Stomach smooth muscle (tissue), 2 donors: Measurements from ENCODE around the gene CRYBG3.

Experiments used
- H3K27ac ChIP-seq: one replicate; pipeline ENCODE4 v1.7.0; 2013; ENCODE audit warnings: mild to moderate bottlenecking, low read length, inconsistent platforms
- H3K27me3 ChIP-seq, 2 donors: one replicate each; pipeline ENCODE4 v1.7.0; 2013; ENCODE audit warnings: low read length in 2 of 2; ENCODE audit not compliant: insufficient read depth in 2 of 2, control insufficient read depth in 1 of 2
- H3K36me3 ChIP-seq, 2 donors: one replicate each; pipeline ENCODE4 v1.7.0; 2013; ENCODE audit warnings: low read length in 2 of 2; ENCODE audit not compliant: control insufficient read depth in 2 of 2, insufficient read depth in 2 of 2
- H3K4me1 ChIP-seq: one replicate; pipeline ENCODE4 v1.7.0; 2013; ENCODE audit warnings: low read length; ENCODE audit not compliant: control insufficient read depth, insufficient read depth
- H3K4me3 ChIP-seq, 2 donors: one replicate each; pipeline ENCODE4 v1.7.0; 2013; ENCODE audit warnings: low read length in 2 of 2
- H3K9ac ChIP-seq, 2 donors: one replicate each; pipeline ENCODE4 v1.7.0; 2013; ENCODE audit warnings: low read length in 2 of 2, mild to moderate bottlenecking in 1 of 2
- H3K9me3 ChIP-seq, 2 donors: one replicate each; pipeline ENCODE4 v1.7.0; 2013; ENCODE audit warnings: low read length in 2 of 2; ENCODE audit not compliant: control insufficient read depth in 2 of 2
- donor health status: healthy.
- donor health status: Pancreatic carcinoma.

Gene CRYBG3

GRCh38 chr3:97957617-97958311, 136.0 kb downstream of the CRYBG3 start:
- no peaks in the 10 kb centered on the region for H3K9me3 ChIP-seq
- H3K4me1 ChIP-seq: peaks cover 5% of the 10 kb centered on the region
- H3K4me3 ChIP-seq: no peak overlapping the region
- H3K9ac ChIP-seq: no peak overlapping the region
- H3K27me3 ChIP-seq: no peaks in the 10 kb centered on the region
- no peak overlapping the region for H3K27ac ChIP-seq
- peaks cover 11 to 16% of the 10 kb centered on the region in 2 donors for H3K36me3 ChIP-seq

GRCh38 chr3:97958396-97958795, 136.6 kb downstream of the CRYBG3 start:
- Histone ChIP-seq H3K27ac (peak overlapping the region; percentile 31), H3K9me3 (no peaks in the 10 kb centered on the region), H3K9ac (no peak overlapping the region), H3K27me3 (no peaks in the 10 kb centered on the region), H3K36me3 (peaks cover 6 to 15% of the 10 kb centered on the region in 2 donors), H3K4me1 (peaks cover 5% of the 10 kb centered on the region), H3K4me3 (no peak overlapping the region)

- no peaks in the 10 kb centered on the region for H3K9me3 ChIP-seq
- peaks cover 5% of the 10 kb centered on the region for H3K4me1 ChIP-seq
- no peak overlapping the region for H3K4me3 ChIP-seq
- no peaks in the 10 kb centered on the region for H3K27me3 ChIP-seq
- peak overlapping the region; percentile 31 for H3K27ac ChIP-seq
- no peak overlapping the region for H3K9ac ChIP-seq
- peaks cover 4 to 18% of the 10 kb centered on the region in 2 donors for H3K36me3 ChIP-seq
Observed at GRCh38 chr3:97958796-97959195, 137.0 kb downstream of the CRYBG3 start.

GRCh38 chr3:97959872-97960271, 138.1 kb downstream of the CRYBG3 start:
- H3K9me3 ChIP-seq: no peaks in the 10 kb centered on the region
- H3K36me3 ChIP-seq: peaks cover 4 to 11% of the 10 kb centered on the region in 2 donors
- H3K9ac ChIP-seq: no peak overlapping the region
- peaks cover 5% of the 10 kb centered on the region for H3K4me1 ChIP-seq
- no peak overlapping the region for H3K4me3 ChIP-seq
- no peak overlapping the region for H3K27ac ChIP-seq
- H3K27me3 ChIP-seq: no peaks in the 10 kb centered on the region

- Histone ChIP-seq H3K36me3 (peaks cover 4 to 10% of the 10 kb centered on the region in 2 donors), H3K4me3 (no peak overlapping the region), H3K9me3 (no peaks in the 10 kb centered on the region), H3K9ac (no peak overlapping the region), H3K27ac (no peak overlapping the region), H3K27me3 (no peaks in the 10 kb centered on the region), H3K4me1 (peaks cover 5% of the 10 kb centered on the region)
Observed at GRCh38 chr3:97960551-97960950, 138.7 kb downstream of the CRYBG3 start.

GRCh38 chr3:97960993-97961766, 139.4 kb downstream of the CRYBG3 start:
- Histone ChIP-seq H3K27ac (no peak overlapping the region), H3K36me3 (peaks cover 0 to 6% of the 10 kb centered on the region in 2 donors)

GRCh38 chr3:97967966-97968365, 146.2 kb downstream of the CRYBG3 start:
- Histone ChIP-seq H3K9me3 (no peaks in the 10 kb centered on the region), H3K4me3 (no peak overlapping the region), H3K4me1 (peaks cover 8% of the 10 kb centered on the region), H3K36me3 (peaks cover 0 to 4% of the 10 kb centered on the region in 2 donors), H3K9ac (no peak overlapping the region), H3K27me3 (no peaks in the 10 kb centered on the region), H3K27ac (no peak overlapping the region)

More at GRCh38 chr3:97960993-97961766, 139.4 kb downstream of the CRYBG3 start:
- H3K9me3 ChIP-seq: no peaks in the 10 kb centered on the region
- peaks cover 5% of the 10 kb centered on the region for H3K4me1 ChIP-seq
- H3K9ac ChIP-seq: no peak overlapping the region
- no peaks in the 10 kb centered on the region for H3K27me3 ChIP-seq
- no peak overlapping the region for H3K4me3 ChIP-seq

- Histone ChIP-seq H3K27me3 (no peaks in the 10 kb centered on the region), H3K9me3 (no peaks in the 10 kb centered on the region), H3K9ac (no peak overlapping the region), H3K36me3 (peaks cover 0 to 4% of the 10 kb centered on the region in 2 donors), H3K4me1 (peaks cover 9% of the 10 kb centered on the region), H3K27ac (no peak overlapping the region), H3K4me3 (no peak overlapping the region)
Observed at GRCh38 chr3:97968376-97968775, 146.6 kb downstream of the CRYBG3 start.

GRCh38 chr3:97969541-97969940, 147.7 kb downstream of the CRYBG3 start:
- Histone ChIP-seq H3K4me1 (peaks cover 9% of the 10 kb centered on the region), H3K4me3 (no peak overlapping the region), H3K9ac (no peak overlapping the region), H3K27me3 (no peaks in the 10 kb centered on the region), H3K9me3 (no peaks in the 10 kb centered on the region), H3K36me3 (no peaks in the 10 kb centered on the region), H3K27ac (no peak overlapping the region)

- Histone ChIP-seq H3K9me3 (no peaks in the 10 kb centered on the region), H3K27ac (no peak overlapping the region), H3K27me3 (no peaks in the 10 kb centered on the region), H3K4me3 (no peak overlapping the region), H3K9ac (no peak overlapping the region), H3K4me1 (peaks cover 9% of the 10 kb centered on the region), H3K36me3 (no peaks in the 10 kb centered on the region)
Observed at GRCh38 chr3:97970156-97970555, 148.3 kb downstream of the CRYBG3 start.
